Hepatocyte (in vitro differentiated cells): Measurements from ENCODE around the gene GATD1. TPM values are rescaled to one million over a fixed set of nuclear protein-coding genes. Genes with fewer than 3 reads are reported as not detected.

Source experiments
- DNase-seq: peaks from one replicate; pipeline ENCODE4 v3.0.0-alpha.2; 2016; ENCODE audit warnings: low spot score
- H2AFZ ChIP-seq: fragments of 200-600 bp; sonication (generic); 2 replicates; pipeline ENCODE4 v1.6.0; 2016; ENCODE audit warnings: antibody characterized with exemption, mild to moderate bottlenecking
- H3K27ac ChIP-seq: fragments of 200-600 bp; sonication (generic); 2 replicates; pipeline ENCODE4 v1.5.1; 2016; ENCODE audit warnings: mild to moderate bottlenecking
- H3K27me3 ChIP-seq: fragments of 200-600 bp; sonication (generic); 2 replicates; pipeline ENCODE4 v1.6.1; 2016
- H3K36me3 ChIP-seq: fragments of 200-600 bp; sonication (generic); replicated peaks from 2 replicates; pipeline ENCODE4 v1.5.1; 2016; ENCODE audit warnings: low read depth; ENCODE audit not compliant: insufficient read depth
- H3K4me1 ChIP-seq: fragments of 200-600 bp; sonication (generic); 2 replicates; pipeline ENCODE4 v1.5.1; 2016; ENCODE audit warnings: mild to moderate bottlenecking, moderate library complexity; ENCODE audit not compliant: insufficient read depth
- H3K4me2 ChIP-seq: fragments of 200-600 bp; sonication (generic); 2 replicates; pipeline ENCODE4 v1.6.0; 2016
- H3K4me3 ChIP-seq: fragments of 200-600 bp; sonication (generic); 2 replicates; pipeline ENCODE4 v1.5.1; 2016; ENCODE audit warnings: mild to moderate bottlenecking
- H3K79me2 ChIP-seq: fragments of 200-600 bp; sonication (generic); 2 replicates; pipeline ENCODE4 v1.6.0; 2017; ENCODE audit warnings: mild to moderate bottlenecking
- H3K9me2 ChIP-seq: fragments of 200-600 bp; sonication (generic); replicated peaks from 2 replicates; pipeline ENCODE4 v1.6.0; 2017; ENCODE audit warnings: mild to moderate bottlenecking; ENCODE audit not compliant: insufficient read depth
- H3K9me3 ChIP-seq: fragments of 200-600 bp; sonication (generic); 2 replicates; pipeline ENCODE4 v1.5.1; 2016; ENCODE audit warnings: low read depth, mild to moderate bottlenecking
- H4K20me1 ChIP-seq: fragments of 200-600 bp; sonication (generic); 2 replicates; pipeline ENCODE4 v1.6.0; 2016; ENCODE audit warnings: mild to moderate bottlenecking; ENCODE audit not compliant: insufficient read depth, poor library complexity, severe bottlenecking
- CTCF ChIP-seq: fragments of 200-600 bp; sonication (generic); IDR thresholded peaks from 2 replicates; pipeline ENCODE4 v1.5.1; 2016; ENCODE audit warnings: antibody characterized with exemption, mild to moderate bottlenecking; ENCODE audit not compliant: poor library complexity
- EZH2 ChIP-seq: fragments of 200-600 bp; sonication (generic); IDR thresholded peaks from 2 replicates; pipeline ENCODE4 v1.6.1; 2016; ENCODE audit warnings: antibody characterized with exemption, mild to moderate bottlenecking, borderline replicate concordance
- EZH2phosphoT487 ChIP-seq: fragments of 200-600 bp; sonication (generic); IDR thresholded peaks from one replicate; pipeline ENCODE4 v1.6.1; 2018; ENCODE audit warnings: antibody characterized with exemption, mild to moderate bottlenecking, low read depth, moderate library complexity; ENCODE audit not compliant: unreplicated experiment, severe bottlenecking
- WGBS: methylation state at CpG from one replicate; pipeline ENCODE4 v1.1.6; 2016; ENCODE audit warnings: low lambda C conversion rate; ENCODE audit errors: missing lambda C conversion rate; 5-methylcytosine and 5-hydroxymethylcytosine counted together
- polyA plus RNA-seq: library from polyadenylated mRNA; unstranded; fragments of >200 nt; fragmentation: Nextera tagmentation; extraction: Ambion mirVana; gene quantifications from 2 replicates; pipeline ENCODE4 v1.2.1, GENCODE V29; 2016
- total RNA-seq: library from RNA; depleted of rRNA; stranded (reverse); fragments of >200 nt; gene quantifications from 2 replicates; pipeline ENCODE4 v1.2.3, GENCODE V29; 2014

Gene GATD1
- total and polyA plus RNA-seq, 2 experiments from 2014 or later: 24.2 to 29.0 TPM

- Histone ChIP-seq H3K4me2 (peak overlapping the region; percentile 100), H3K79me2 (peaks cover 64% of the 10 kb centered on the region), H2AFZ (peak overlapping the region; percentile 76), H3K27me3 (no peaks in the 10 kb centered on the region), H3K36me3 (no peaks in the 10 kb centered on the region), H3K9me3 (no peaks in the 10 kb centered on the region), H3K4me3 (peak overlapping the region; percentile 100), H4K20me1 (peaks cover 40% of the 10 kb centered on the region), H3K27ac (peak overlapping the region; percentile 95), H3K9me2 (no peaks in the 10 kb centered on the region), H3K4me1 (peaks cover 21% of the 10 kb centered on the region)
- peak; percentile 71 for DNase-seq
- TF ChIP-seq CTCF (peak; percentile 5), EZH2 (no peak)
- 1% methylated on average over 27 of the region's 65 CpGs for WGBS
Measured at GRCh38 chr11:776561-777287, 563 bp downstream of the GATD1 start.

- Histone ChIP-seq H3K27ac (no peak overlapping the region), H2AFZ (no peak overlapping the region), H3K27me3 (no peaks in the 10 kb centered on the region), H4K20me1 (peaks cover 44% of the 10 kb centered on the region), H3K79me2 (peaks cover 64% of the 10 kb centered on the region), H3K9me3 (no peaks in the 10 kb centered on the region), H3K4me3 (peak overlapping the region; percentile 100), H3K4me1 (peaks cover 21% of the 10 kb centered on the region), H3K9me2 (no peaks in the 10 kb centered on the region), H3K36me3 (no peaks in the 10 kb centered on the region), H3K4me2 (peak overlapping the region; percentile 100)
- DNase-seq: no peak
- no peak for TF ChIP-seq CTCF
- no peak for TF ChIP-seq EZH2
- no peak for TF ChIP-seq EZH2phosphoT487
- 62% methylated on average over 9 of the region's 11 CpGs for WGBS
Measured at GRCh38 chr11:776263-776560, 1.1 kb downstream of the GATD1 start.

GRCh38 chr11:774873-775592, 2.3 kb downstream of the GATD1 start:
- no peak overlapping the region for H3K27ac ChIP-seq
- H3K4me1 ChIP-seq: peaks cover 21% of the 10 kb centered on the region
- H3K9me3 ChIP-seq: no peaks in the 10 kb centered on the region
- no peaks in the 10 kb centered on the region for H3K27me3 ChIP-seq
- 86% methylated on average over 20 of the region's 20 CpGs for WGBS
- peaks cover 43% of the 10 kb centered on the region for H4K20me1 ChIP-seq
- no peak overlapping the region for H3K4me3 ChIP-seq
- H3K4me2 ChIP-seq: peak overlapping the region; percentile 100
- H3K79me2 ChIP-seq: peaks cover 64% of the 10 kb centered on the region
- no peaks in the 10 kb centered on the region for H3K36me3 ChIP-seq
- peak; percentile 20 for DNase-seq
- no peak overlapping the region for H2AFZ ChIP-seq
- TF ChIP-seq CTCF: no peak
- TF ChIP-seq EZH2: no peak
- TF ChIP-seq EZH2phosphoT487: no peak
- H3K9me2 ChIP-seq: no peaks in the 10 kb centered on the region
